Chondrocyte (in vitro differentiated cells): ENCODE results near the gene PDE2A. TPM values are rescaled to one million over a fixed set of nuclear protein-coding genes. Genes with fewer than 3 reads are reported as not detected.
A peak's percentile ranks its signal among the peaks of the same experiment; 100 is the strongest.

ENCODE experiments used
- DNase-seq: peaks from one replicate; pipeline ENCODE4 v3.0.0; 2021; ENCODE audit warnings: mixed read lengths, low spot score
- H3K27ac Mint-ChIP-seq: one replicate; pipeline ENCODE4 v1.8.0; 2021; ENCODE audit warnings: mild to moderate bottlenecking, moderate library complexity, mixed read lengths; ENCODE audit not compliant: unreplicated experiment
- H3K27me3 Mint-ChIP-seq: 2 replicates; pipeline ENCODE4 v1.8.0; 2021; ENCODE audit warnings: low read depth, mixed read lengths
- H3K36me3 Mint-ChIP-seq: 2 replicates; pipeline ENCODE4 v1.8.0; 2021; ENCODE audit warnings: low read depth, mixed read lengths
- H3K4me1 Mint-ChIP-seq: 2 replicates; pipeline ENCODE4 v1.8.0; 2021; ENCODE audit warnings: low read depth, mild to moderate bottlenecking, mixed read lengths
- H3K4me3 Mint-ChIP-seq: one replicate; pipeline ENCODE4 v1.8.0; 2021; ENCODE audit warnings: mild to moderate bottlenecking, moderate library complexity, mixed read lengths; ENCODE audit not compliant: unreplicated experiment
- H3K9me3 Mint-ChIP-seq: 2 replicates; pipeline ENCODE4 v1.8.0; 2021; ENCODE audit warnings: low read depth, mixed read lengths
- total RNA-seq: library from RNA; stranded (reverse); gene quantifications from 3 replicates; pipeline ENCODE4 v1.2.1, GENCODE V29; 2021
- TF ChIP-seq, protein P1 (sequence below): fragments of 200-600 bp; sonication (generic); IDR thresholded peaks from 2 replicates; pipeline ENCODE4 v1.5.0; 2021; ENCODE audit warnings: antibody characterized with exemption, mild to moderate bottlenecking, moderate library complexity

Gene PDE2A
- total RNA-seq, 1 donor from 2014 or later: not detected

DNA sequence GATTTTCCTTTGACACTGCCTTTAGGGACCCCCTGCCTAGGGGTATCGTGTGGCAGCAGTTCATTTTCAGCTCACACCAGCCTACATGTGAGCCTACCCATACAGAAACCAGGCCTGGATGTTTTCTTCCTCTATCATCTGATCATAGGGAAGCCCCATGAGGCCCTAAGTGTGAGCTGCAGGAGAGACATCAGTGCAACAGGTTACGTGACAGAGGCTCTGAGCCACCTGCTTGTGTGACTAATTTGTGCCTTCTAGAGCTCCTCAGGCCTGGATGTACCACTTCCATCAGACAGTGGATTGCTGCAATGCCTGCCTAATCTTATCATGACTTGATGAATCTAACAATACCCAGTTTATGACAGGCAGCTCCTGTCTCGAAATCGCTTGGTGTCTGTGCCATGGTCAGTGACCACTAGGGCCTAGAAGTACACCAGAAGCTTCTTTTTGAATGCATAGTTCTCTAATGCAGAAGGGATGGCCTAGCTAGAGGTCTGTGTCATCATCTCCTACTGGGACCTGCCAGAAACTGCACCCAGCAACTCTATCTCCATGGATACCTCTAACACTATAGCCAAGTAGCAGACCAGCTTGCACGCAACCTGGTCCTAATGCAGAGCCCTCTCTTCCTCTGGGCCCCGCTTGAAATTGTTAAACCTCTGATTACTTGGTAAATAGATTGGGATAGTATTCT is 130.2 kb downstream of the PDE2A start:
- DNase-seq: no peak
- TF ChIP-seq, protein P1, sequence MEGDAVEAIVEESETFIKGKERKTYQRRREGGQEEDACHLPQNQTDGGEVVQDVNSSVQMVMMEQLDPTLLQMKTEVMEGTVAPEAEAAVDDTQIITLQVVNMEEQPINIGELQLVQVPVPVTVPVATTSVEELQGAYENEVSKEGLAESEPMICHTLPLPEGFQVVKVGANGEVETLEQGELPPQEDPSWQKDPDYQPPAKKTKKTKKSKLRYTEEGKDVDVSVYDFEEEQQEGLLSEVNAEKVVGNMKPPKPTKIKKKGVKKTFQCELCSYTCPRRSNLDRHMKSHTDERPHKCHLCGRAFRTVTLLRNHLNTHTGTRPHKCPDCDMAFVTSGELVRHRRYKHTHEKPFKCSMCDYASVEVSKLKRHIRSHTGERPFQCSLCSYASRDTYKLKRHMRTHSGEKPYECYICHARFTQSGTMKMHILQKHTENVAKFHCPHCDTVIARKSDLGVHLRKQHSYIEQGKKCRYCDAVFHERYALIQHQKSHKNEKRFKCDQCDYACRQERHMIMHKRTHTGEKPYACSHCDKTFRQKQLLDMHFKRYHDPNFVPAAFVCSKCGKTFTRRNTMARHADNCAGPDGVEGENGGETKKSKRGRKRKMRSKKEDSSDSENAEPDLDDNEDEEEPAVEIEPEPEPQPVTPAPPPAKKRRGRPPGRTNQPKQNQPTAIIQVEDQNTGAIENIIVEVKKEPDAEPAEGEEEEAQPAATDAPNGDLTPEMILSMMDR: no peak
- H3K9me3 Mint-ChIP-seq: no peaks in the 10 kb centered on the region
- H3K27me3 Mint-ChIP-seq: peaks cover 78% of the 10 kb centered on the region
- peaks cover 1% of the 10 kb centered on the region for H3K36me3 Mint-ChIP-seq
- no peak overlapping the region for H3K4me3 Mint-ChIP-seq
- no peaks in the 10 kb centered on the region for H3K4me1 Mint-ChIP-seq
- no peak overlapping the region for H3K27ac Mint-ChIP-seq

DNA sequence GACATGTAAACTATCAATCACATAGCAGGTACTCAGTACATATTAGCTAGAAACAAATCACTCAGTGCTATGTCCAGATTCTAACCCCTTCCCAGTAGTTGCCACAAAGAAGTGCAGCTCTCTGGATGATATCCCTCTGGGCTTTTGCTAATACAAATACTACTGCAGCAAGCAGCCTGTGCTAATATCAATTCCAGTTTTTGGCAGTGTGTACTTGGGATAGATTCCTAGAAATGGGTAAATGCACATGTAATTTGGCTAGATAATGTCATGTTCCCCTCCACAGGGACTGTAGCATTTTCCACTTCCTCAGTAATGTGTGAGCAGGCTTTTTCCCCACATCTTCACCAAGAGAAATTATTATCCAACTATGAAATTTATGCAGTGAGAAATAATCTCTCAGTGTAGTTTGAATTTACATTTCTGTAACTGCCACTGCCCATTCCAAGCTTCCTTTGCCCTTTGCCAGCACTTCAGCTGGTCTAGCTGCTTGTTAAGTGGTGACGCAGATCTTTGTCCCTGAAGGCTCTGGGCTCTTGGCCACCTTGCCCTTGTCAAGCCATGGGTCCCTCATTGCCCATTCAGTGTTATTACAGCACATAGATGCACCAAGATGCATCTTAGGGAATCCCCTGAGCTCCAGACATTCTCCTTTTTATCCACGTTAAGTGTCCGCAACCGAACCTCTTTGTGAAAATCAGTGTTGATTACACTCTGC is 132.8 kb downstream of the PDE2A start:
- no peaks in the 10 kb centered on the region for H3K4me1 Mint-ChIP-seq
- H3K4me3 Mint-ChIP-seq: no peak overlapping the region
- no peaks in the 10 kb centered on the region for H3K9me3 Mint-ChIP-seq
- TF ChIP-seq, protein P1: no peak
- no peaks in the 10 kb centered on the region for H3K36me3 Mint-ChIP-seq
- no peak for DNase-seq
- H3K27ac Mint-ChIP-seq: no peak overlapping the region
- peaks cover 74% of the 10 kb centered on the region for H3K27me3 Mint-ChIP-seq

DNA sequence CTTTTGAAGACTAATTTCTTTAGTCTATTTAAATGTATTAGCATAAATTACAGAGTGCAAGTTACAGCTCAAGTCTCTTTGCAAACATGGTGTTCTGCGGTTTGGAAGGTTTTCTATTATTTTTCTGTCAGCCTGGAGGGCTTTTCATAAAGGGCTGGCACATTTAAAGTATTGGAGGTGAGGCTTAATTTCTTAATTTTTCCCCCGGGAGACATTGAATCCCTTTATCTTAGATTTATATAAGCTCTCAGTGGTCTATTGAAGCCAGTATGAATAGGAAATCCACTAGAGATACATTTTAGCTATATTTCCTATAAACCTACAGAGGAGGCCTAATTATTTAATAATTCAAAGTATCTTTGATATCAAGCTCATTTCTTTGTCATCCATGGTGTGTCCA is 137.2 kb downstream of the PDE2A start:
- Mint-ChIP-seq H3K9me3 (no peaks in the 10 kb centered on the region), H3K27ac (no peak overlapping the region), H3K4me3 (no peak overlapping the region), H3K36me3 (peaks cover 4% of the 10 kb centered on the region), H3K4me1 (peaks cover 12% of the 10 kb centered on the region), H3K27me3 (peaks cover 49% of the 10 kb centered on the region)
- TF ChIP-seq, protein P1: no peak
- DNase-seq: no peak

DNA sequence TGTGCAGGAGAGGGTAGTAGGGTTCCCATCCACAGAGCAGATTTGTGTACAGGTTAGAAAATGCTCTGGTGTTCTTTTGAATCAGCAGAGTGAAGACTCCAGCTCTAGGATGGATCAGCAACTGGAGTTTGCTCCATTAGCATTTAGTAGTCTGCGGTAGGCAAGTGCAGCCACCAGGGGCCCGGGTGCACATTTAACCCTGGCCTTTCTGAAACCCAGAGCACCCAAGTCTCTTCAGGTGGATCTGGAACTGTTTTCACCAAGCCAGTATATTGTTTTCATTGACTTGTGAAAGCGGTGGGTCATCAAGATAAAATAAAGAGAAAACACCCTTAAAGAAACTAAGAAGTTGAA is 139.1 kb downstream of the PDE2A start:
- DNase-seq: no peak
- peaks cover 12% of the 10 kb centered on the region for H3K4me1 Mint-ChIP-seq
- TF ChIP-seq, protein P1: peak; percentile 29
- peaks cover 4% of the 10 kb centered on the region for H3K36me3 Mint-ChIP-seq
- no peak overlapping the region for H3K4me3 Mint-ChIP-seq
- no peaks in the 10 kb centered on the region for H3K9me3 Mint-ChIP-seq
- H3K27me3 Mint-ChIP-seq: peaks cover 47% of the 10 kb centered on the region
- peak overlapping the region; percentile 29 for H3K27ac Mint-ChIP-seq

DNA sequence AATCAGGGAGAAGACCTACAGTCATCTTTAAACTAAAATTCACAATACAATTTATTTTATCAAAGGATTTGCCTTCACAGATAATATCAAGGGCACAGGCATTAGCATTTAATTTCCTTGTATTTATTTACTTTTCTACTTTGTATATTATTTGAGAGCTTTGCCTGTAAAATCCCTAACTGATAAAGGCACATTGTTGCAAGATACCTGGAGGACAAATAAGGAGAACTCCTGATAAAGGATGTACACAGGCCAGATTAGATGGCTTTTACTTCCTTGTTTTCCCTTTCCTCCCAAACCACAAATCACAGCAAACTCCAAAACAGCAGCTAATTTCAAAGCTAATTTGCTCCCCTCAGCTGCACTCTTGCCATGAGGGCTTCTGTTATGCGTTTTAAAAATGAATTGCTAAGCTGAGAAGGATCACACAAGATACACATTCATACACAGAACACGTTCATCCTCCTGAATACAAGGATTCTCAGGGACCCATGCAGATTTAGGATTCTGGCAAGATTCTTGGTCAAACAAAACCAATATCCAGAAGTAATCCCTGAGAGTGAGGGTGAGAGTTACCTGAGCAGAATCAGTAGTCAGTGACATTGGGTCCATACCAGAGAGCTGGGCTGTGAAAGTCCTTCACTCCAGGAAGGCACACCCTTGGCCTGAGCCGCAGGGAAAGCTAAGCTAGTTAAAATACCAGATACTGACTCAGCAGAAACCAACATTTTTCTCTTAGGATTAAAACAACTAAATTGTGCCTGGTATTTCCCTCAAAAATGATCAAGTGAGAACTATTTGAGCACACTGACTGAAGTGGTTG is 139.6 kb downstream of the PDE2A start:
- Mint-ChIP-seq H3K36me3 (peaks cover 4% of the 10 kb centered on the region), H3K9me3 (no peaks in the 10 kb centered on the region), H3K27me3 (peaks cover 42% of the 10 kb centered on the region), H3K27ac (peak overlapping the region; percentile 29), H3K4me1 (peaks cover 12% of the 10 kb centered on the region), H3K4me3 (no peak overlapping the region)
- TF ChIP-seq, protein P1: no peak
- no peak for DNase-seq
